Suprapubic skin (tissue), 4 donors: ENCODE results near the gene EFCAB6. TPM values are rescaled to one million over a fixed set of nuclear protein-coding genes. Genes with fewer than 3 reads are reported as not detected.

Experiments
- DNase-seq, 2 donors: peaks; one replicate each; pipeline ENCODE4 v3.0.0-alpha.2; 2019; ENCODE audit warnings: low spot score in 2 of 2
- H3K27ac ChIP-seq: fragments of 200-600 bp; sonication (generic); one replicate; pipeline ENCODE4 v1.5.1; 2019
- H3K27me3 ChIP-seq: fragments of 200-600 bp; sonication (generic); one replicate; pipeline ENCODE4 v1.5.1; 2019
- H3K36me3 ChIP-seq: fragments of 200-600 bp; sonication (generic); one replicate; pipeline ENCODE4 v1.5.1; 2019
- H3K4me1 ChIP-seq: fragments of 200-600 bp; sonication (generic); one replicate; pipeline ENCODE4 v1.5.1; 2019
- H3K4me3 ChIP-seq: fragments of 200-600 bp; sonication (generic); one replicate; pipeline ENCODE4 v1.5.1; 2019; ENCODE audit warnings: mild to moderate bottlenecking
- H3K9me3 ChIP-seq: fragments of 200-600 bp; sonication (generic); one replicate; pipeline ENCODE4 v1.5.1; 2019
- EP300 ChIP-seq: sonication (generic); formaldehyde crosslinking; IDR thresholded peaks from one replicate; pipeline ENCODE4 v1.6.1; 2017; ENCODE audit warnings: antibody characterized with exemption
- POLR2A ChIP-seq, 2 donors: fragments of 450-650 bp; IDR thresholded peaks; one replicate each; pipeline ENCODE4 v1.6.1; 2017; ENCODE audit warnings: antibody characterized with exemption in 2 of 2, mild to moderate bottlenecking in 2 of 2, moderate library complexity in 2 of 2
- POLR2AphosphoS5 ChIP-seq, 3 donors: sonication (generic); formaldehyde crosslinking; IDR thresholded peaks; one replicate each; pipeline ENCODE4 v1.6.1; 2017; ENCODE audit warnings: antibody characterized with exemption in 3 of 3
- WGBS: methylation state at CpG from one replicate; pipeline ENCODE4 v1.1.5; 2018; 5-methylcytosine and 5-hydroxymethylcytosine counted together
- total RNA-seq, 4 donors: library from RNA; depleted of rRNA; stranded (reverse); fragments of >200 nt; gene quantifications; one replicate each; pipeline ENCODE4 v1.1.0, GENCODE V29; 2016
- TF ChIP-seq, protein P1 (sequence below), 2 donors: fragments of 200-600 bp in 1 of 2; fragments of 450-650 bp in 1 of 2; sonication (generic) in 1 of 2; IDR thresholded peaks; one replicate each; pipeline ENCODE4 v1.5.1; 2016 to 2019; ENCODE audit warnings: antibody characterized with exemption in 2 of 2, mild to moderate bottlenecking in 1 of 2, moderate library complexity in 1 of 2

The EFCAB6 gene
- total RNA-seq, 4 donors from 2014 or later = 1.9 to 4.9 (median 2.9) TPM

DNA sequence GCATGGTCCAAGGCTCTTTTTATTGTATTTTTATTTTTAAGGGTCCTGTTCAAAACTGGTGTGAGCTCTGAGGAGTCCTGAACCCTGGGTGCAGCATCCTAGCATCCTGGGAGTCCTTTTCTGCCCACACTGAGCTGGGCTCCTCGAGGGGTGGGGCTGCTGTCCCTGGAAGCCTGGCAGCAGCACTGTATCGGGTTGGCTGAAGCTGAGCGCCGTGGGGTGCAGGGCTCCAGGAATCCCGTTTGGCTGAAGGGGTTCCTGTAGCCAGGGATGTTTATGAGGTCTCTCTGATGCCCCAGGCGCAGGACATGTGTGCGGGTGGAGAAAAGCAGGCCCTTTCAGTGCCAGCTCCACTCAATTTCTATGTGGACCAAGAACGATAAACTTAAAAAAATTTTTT lies 304.9 kb downstream of the EFCAB6 start:
- Histone ChIP-seq H3K27ac (no peak overlapping the region), H3K9me3 (no peaks in the 10 kb centered on the region), H3K36me3 (no peaks in the 10 kb centered on the region), H3K4me3 (no peak overlapping the region), H3K27me3 (peaks cover under 1% of the 10 kb centered on the region), H3K4me1 (no peaks in the 10 kb centered on the region)
- no peak for DNase-seq
- TF ChIP-seq, protein P1, sequence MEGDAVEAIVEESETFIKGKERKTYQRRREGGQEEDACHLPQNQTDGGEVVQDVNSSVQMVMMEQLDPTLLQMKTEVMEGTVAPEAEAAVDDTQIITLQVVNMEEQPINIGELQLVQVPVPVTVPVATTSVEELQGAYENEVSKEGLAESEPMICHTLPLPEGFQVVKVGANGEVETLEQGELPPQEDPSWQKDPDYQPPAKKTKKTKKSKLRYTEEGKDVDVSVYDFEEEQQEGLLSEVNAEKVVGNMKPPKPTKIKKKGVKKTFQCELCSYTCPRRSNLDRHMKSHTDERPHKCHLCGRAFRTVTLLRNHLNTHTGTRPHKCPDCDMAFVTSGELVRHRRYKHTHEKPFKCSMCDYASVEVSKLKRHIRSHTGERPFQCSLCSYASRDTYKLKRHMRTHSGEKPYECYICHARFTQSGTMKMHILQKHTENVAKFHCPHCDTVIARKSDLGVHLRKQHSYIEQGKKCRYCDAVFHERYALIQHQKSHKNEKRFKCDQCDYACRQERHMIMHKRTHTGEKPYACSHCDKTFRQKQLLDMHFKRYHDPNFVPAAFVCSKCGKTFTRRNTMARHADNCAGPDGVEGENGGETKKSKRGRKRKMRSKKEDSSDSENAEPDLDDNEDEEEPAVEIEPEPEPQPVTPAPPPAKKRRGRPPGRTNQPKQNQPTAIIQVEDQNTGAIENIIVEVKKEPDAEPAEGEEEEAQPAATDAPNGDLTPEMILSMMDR (IDR thresholded peaks at IDR 0.05) = no peak
- TF ChIP-seq POLR2AphosphoS5 (IDR thresholded peaks at IDR 0.05) = no peak
- no peak for TF ChIP-seq EP300
- TF ChIP-seq POLR2A (IDR thresholded peaks at IDR 0.05) = no peak
- 51% methylated on average over 8 of the region's 8 CpGs for WGBS

- Histone ChIP-seq H3K27ac (no peak overlapping the region), H3K27me3 (peaks cover 3% of the 10 kb centered on the region), H3K4me3 (no peak overlapping the region), H3K36me3 (no peaks in the 10 kb centered on the region), H3K9me3 (no peaks in the 10 kb centered on the region), H3K4me1 (no peaks in the 10 kb centered on the region)
- 77% methylated on average over 12 of the region's 12 CpGs for WGBS
- no peak for DNase-seq
- TF ChIP-seq, protein P1 (IDR thresholded peaks at IDR 0.05) = no peak
- TF ChIP-seq EP300 (no peak), POLR2AphosphoS5 (IDR thresholded peaks at IDR 0.05) (no peak), POLR2A (IDR thresholded peaks at IDR 0.05) (no peak)
Observed at GRCh38 chr22:43506487-43506886, 305.6 kb downstream of the EFCAB6 start.

DNA sequence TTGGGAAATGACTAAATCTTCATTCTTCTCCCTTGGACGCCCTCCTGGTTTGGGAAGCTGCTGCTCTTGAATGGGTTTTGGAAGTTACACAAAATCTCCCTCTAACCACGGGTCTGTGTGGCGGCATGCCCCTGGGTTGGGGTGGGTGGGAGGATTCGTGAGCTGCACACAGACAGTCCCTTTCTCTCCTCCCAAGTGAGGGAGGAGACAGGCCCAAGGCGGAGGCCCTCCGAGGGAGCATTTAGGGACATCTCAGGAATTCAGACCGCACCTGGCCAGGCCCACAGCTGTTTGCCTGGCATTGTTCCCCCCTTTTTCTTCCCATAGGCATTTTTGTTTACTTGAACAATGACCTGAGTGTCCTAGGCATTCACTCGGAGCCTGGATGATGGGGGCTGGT lies 306.2 kb downstream of the EFCAB6 start:
- TF ChIP-seq, protein P1 (IDR thresholded peaks at IDR 0.05) = no peak
- TF ChIP-seq EP300 = no peak
- no peak for TF ChIP-seq POLR2AphosphoS5 (IDR thresholded peaks at IDR 0.05)
- TF ChIP-seq POLR2A (IDR thresholded peaks at IDR 0.05) = no peak
- WGBS = 69% methylated on average over 8 of the region's 8 CpGs
- no peak overlapping the region for H3K27ac ChIP-seq
- H3K4me3 ChIP-seq = no peak overlapping the region
- H3K9me3 ChIP-seq = no peaks in the 10 kb centered on the region
- H3K4me1 ChIP-seq = no peaks in the 10 kb centered on the region
- peaks cover 6% of the 10 kb centered on the region for H3K27me3 ChIP-seq
- no peaks in the 10 kb centered on the region for H3K36me3 ChIP-seq
- DNase-seq = no peak

DNA sequence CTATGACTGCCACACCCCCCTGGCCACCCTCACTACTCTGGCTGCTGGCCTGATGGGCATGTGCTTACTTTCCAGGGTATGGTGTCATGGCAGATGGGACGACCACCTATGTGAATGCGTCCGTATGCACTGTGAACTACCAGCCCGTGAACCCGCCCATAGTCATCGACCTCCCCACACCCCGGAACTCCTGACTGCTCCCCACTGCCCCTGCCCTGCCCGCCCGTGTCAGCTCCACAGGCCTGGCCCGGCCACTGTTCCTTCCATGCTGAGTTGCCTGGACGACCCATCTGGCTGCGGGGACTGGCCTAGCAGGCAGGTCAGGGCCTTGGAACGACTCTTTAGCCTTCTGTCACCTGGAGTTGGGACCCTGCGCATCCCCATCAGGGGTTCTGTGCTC lies 306.7 kb downstream of the EFCAB6 start:
- DNase-seq = no peak
- no peaks in the 10 kb centered on the region for H3K4me1 ChIP-seq
- no peak overlapping the region for H3K4me3 ChIP-seq
- TF ChIP-seq POLR2AphosphoS5 (IDR thresholded peaks at IDR 0.05) = no peak
- no peak overlapping the region for H3K27ac ChIP-seq
- peaks cover 6% of the 10 kb centered on the region for H3K27me3 ChIP-seq
- H3K9me3 ChIP-seq = no peaks in the 10 kb centered on the region
- WGBS = 89% methylated on average over 14 of the region's 14 CpGs
- no peaks in the 10 kb centered on the region for H3K36me3 ChIP-seq

DNA sequence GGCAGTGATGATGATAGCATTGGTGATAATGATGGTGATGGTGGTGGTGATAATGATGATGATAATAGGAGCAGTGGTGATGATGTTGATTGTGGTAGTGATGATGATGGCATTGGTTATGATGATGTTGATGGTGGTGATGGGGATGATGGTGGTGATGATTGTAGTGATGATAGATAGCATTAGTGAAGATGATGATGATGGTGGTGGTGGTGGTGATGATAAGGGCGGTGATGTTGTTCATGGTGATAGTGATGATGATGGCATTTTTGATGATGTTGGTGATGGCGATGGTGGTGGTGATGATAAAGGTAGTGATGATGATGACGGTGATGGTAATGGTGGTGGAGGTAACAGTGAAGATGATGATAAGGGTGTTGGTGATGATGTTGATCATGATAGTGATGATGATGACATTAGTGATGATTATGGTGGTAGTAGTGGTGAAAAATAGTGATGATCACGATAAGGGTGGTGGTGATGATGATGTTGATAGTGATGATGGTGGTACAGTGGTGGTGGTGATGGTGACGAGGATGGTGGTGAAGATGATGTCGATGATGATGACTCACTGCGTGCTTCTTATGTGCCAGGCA lies 307.3 kb downstream of the EFCAB6 start:
- 91% methylated on average over 7 of the region's 7 CpGs for WGBS
- no peaks in the 10 kb centered on the region for H3K4me1 ChIP-seq

More for the DNA sequence above, 307.3 kb downstream of the EFCAB6 start:
- Histone ChIP-seq H3K4me3 (no peak overlapping the region), H3K27me3 (peaks cover 6% of the 10 kb centered on the region), H3K36me3 (no peaks in the 10 kb centered on the region), H3K9me3 (no peaks in the 10 kb centered on the region), H3K27ac (no peak overlapping the region)
- no peak for DNase-seq
- TF ChIP-seq EP300 (no peak), POLR2AphosphoS5 (IDR thresholded peaks at IDR 0.05) (no peak), POLR2A (IDR thresholded peaks at IDR 0.05) (no peak)
- TF ChIP-seq, protein P1 (IDR thresholded peaks at IDR 0.05) = no peak
